Keratinocyte (primary cell): Measurements from ENCODE around the gene DEPDC1B. TPM values are rescaled to one million over a fixed set of nuclear protein-coding genes. Genes with fewer than 3 reads are reported as not detected.

Experiments used
- DNase-seq: peaks from one replicate; pipeline ENCODE4 v3.0.0-alpha.2; 2011; ENCODE audit warnings: low read depth, missing footprints, low spot score
- FAIRE-seq: peaks from 2 replicates; lab custom pipeline; 2011; peaks lifted over from hg19 to GRCh38; lab: Jason Lieb, UNC
- H2AFZ ChIP-seq: 2 replicates; pipeline ENCODE4 v1.6.0; 2012; ENCODE audit warnings: low read length, control low read depth, inconsistent platforms; ENCODE audit not compliant: control insufficient read depth
- H3K27ac ChIP-seq: 2 replicates; pipeline ENCODE4 v1.5.1; 2011; ENCODE audit warnings: low read length; ENCODE audit not compliant: control insufficient read depth, insufficient read depth
- H3K27me3 ChIP-seq: 3 replicates; pipeline ENCODE4 v1.6.0; 2011; ENCODE audit warnings: low read length; ENCODE audit not compliant: control insufficient read depth, insufficient read depth; ENCODE audit errors: extremely low read depth
- H3K36me3 ChIP-seq, 2 experiments: 2 replicates in 1 of 2; 3 replicates in 1 of 2; pipeline ENCODE4 v1.5.1; 2011; ENCODE audit warnings: low read length in 2 of 2, mild to moderate bottlenecking in 1 of 2; ENCODE audit not compliant: control insufficient read depth in 2 of 2, insufficient read depth in 2 of 2; ENCODE audit errors: extremely low read depth in 1 of 2
- H3K4me1 ChIP-seq: 3 replicates; pipeline ENCODE4 v1.5.1; 2011; ENCODE audit warnings: low read length; ENCODE audit not compliant: control insufficient read depth, insufficient read depth; ENCODE audit errors: extremely low read depth
- H3K4me2 ChIP-seq: 3 replicates; pipeline ENCODE4 v1.6.0; 2011; ENCODE audit warnings: low read depth, low read length; ENCODE audit not compliant: control insufficient read depth, insufficient read depth; ENCODE audit errors: extremely low read depth
- H3K4me3 ChIP-seq, 3 experiments: fragments of 200-600 bp in 1 of 3; sonication (generic) in 1 of 3; 2 replicates in 2 of 3; 3 replicates in 1 of 3; pipeline ENCODE4 v1.5.1; 2011 to 2016; ENCODE audit warnings: low read length in 3 of 3, mild to moderate bottlenecking in 3 of 3, control low read depth in 2 of 3, inconsistent platforms in 1 of 3, low read depth in 1 of 3, mixed read lengths in 1 of 3, mixed run types in 1 of 3, moderate library complexity in 1 of 3; ENCODE audit not compliant: control insufficient read depth in 2 of 3, insufficient read depth in 2 of 3; ENCODE audit errors: extremely low read depth in 1 of 3
- H3K79me2 ChIP-seq: 2 replicates; pipeline ENCODE4 v1.6.0; 2012; ENCODE audit warnings: low read length; ENCODE audit not compliant: control insufficient read depth, insufficient read depth
- H3K9ac ChIP-seq: 3 replicates; pipeline ENCODE4 v1.6.0; 2011; ENCODE audit warnings: low read length; ENCODE audit not compliant: control insufficient read depth, insufficient read depth; ENCODE audit errors: extremely low read depth
- H3K9me1 ChIP-seq: 3 replicates; pipeline ENCODE4 v1.6.0; 2011; ENCODE audit warnings: low read length; ENCODE audit not compliant: control insufficient read depth, insufficient read depth; ENCODE audit errors: extremely low read depth
- H3K9me3 ChIP-seq: 2 replicates; pipeline ENCODE4 v1.5.1; 2012; ENCODE audit warnings: low read depth, low read length; ENCODE audit not compliant: control insufficient read depth
- H4K20me1 ChIP-seq: 3 replicates; pipeline ENCODE4 v1.6.0; 2011; ENCODE audit warnings: low read length; ENCODE audit not compliant: control insufficient read depth, insufficient read depth; ENCODE audit errors: extremely low read depth
- EZH2 ChIP-seq: IDR thresholded peaks from one replicate; pipeline ENCODE4 v1.6.1; 2012; ENCODE audit warnings: inconsistent platforms, mild to moderate bottlenecking, low read length, moderate library complexity
- dilution Hi-C: fragments of 300-500 bp; cut with MboI; formaldehyde crosslinking; loops from one replicate; pipeline ENCODE4 v1.7.0; 2020; ENCODE audit warnings: low sequenced_read_pairs; ENCODE audit not compliant: extremely low pct_ligation_motif_present
- polyA plus RNA-seq, 5 experiments: library from polyadenylated mRNA; depleted of rRNA in 3 of 5; stranded (reverse) in 3 of 5; stranded (forward) in 1 of 5; unstranded in 1 of 5; fragments of >200 nt; gene quantifications; 1 replicate in 1 of 5; 2 replicates in 3 of 5; 3 replicates in 1 of 5; pipeline versions ENCODE4 v1.2.1 to v1.2.3, GENCODE V29; 2011 to 2012; ENCODE audit warnings: missing spikeins in 2 of 5, low read depth in 1 of 5, low replicate concordance in 1 of 5
- TF ChIP-seq, protein P1 (sequence below), 3 experiments: IDR thresholded peaks in 1 of 3; conservative IDR thresholded peaks in 1 of 3; optimal IDR thresholded peaks in 1 of 3; 2 replicates in 2 of 3; 3 replicates in 1 of 3; pipeline versions ENCODE3 to v1.5.1; 2011; ENCODE audit warnings: low read length in 3 of 3, mild to moderate bottlenecking in 3 of 3, moderate library complexity in 2 of 3, control low read depth in 1 of 3, inconsistent platforms in 1 of 3; ENCODE audit not compliant: insufficient read depth in 2 of 3; ENCODE audit errors: extremely low read depth in 1 of 3

DEPDC1B gene
- polyA plus RNA-seq, 1 donor (not counting 4 experiments of a cell fraction or from before 2014, with no cell fraction given): 19.5 TPM

DNA sequence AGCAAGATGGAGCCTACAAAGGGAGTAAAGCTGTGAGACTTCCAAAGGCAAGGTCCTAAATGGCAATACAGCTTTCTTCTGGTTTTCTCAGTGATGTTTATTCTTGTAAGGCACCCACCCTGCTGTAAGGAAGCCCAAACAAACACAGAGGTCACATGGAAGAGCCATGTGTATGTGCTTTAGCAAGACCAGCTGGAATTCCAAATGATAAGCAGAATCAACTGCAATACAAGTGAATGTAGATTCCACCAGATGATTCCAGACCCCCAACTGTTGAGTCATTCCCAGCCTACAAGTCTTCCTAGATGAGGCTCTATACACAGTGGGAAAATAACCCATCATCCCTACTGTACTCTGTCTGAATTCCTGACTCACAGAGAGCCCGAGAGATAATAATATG, 122.8 kb downstream of the DEPDC1B start:
- no peaks in the 10 kb centered on the region for H3K9me1 ChIP-seq
- no peak for FAIRE-seq
- TF ChIP-seq, protein P1, sequence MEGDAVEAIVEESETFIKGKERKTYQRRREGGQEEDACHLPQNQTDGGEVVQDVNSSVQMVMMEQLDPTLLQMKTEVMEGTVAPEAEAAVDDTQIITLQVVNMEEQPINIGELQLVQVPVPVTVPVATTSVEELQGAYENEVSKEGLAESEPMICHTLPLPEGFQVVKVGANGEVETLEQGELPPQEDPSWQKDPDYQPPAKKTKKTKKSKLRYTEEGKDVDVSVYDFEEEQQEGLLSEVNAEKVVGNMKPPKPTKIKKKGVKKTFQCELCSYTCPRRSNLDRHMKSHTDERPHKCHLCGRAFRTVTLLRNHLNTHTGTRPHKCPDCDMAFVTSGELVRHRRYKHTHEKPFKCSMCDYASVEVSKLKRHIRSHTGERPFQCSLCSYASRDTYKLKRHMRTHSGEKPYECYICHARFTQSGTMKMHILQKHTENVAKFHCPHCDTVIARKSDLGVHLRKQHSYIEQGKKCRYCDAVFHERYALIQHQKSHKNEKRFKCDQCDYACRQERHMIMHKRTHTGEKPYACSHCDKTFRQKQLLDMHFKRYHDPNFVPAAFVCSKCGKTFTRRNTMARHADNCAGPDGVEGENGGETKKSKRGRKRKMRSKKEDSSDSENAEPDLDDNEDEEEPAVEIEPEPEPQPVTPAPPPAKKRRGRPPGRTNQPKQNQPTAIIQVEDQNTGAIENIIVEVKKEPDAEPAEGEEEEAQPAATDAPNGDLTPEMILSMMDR (optimal IDR thresholded peaks at IDR 0.05 in 1 of 3, IDR thresholded peaks at IDR 0.05 in 1 of 3, conservative IDR thresholded peaks at IDR 0.05 in 1 of 3; ENCODE audit: extremely low read depth in 1 of 3, insufficient read depth in 2 of 3, low read length in 3 of 3): no peak
- no peak for TF ChIP-seq EZH2

DNA sequence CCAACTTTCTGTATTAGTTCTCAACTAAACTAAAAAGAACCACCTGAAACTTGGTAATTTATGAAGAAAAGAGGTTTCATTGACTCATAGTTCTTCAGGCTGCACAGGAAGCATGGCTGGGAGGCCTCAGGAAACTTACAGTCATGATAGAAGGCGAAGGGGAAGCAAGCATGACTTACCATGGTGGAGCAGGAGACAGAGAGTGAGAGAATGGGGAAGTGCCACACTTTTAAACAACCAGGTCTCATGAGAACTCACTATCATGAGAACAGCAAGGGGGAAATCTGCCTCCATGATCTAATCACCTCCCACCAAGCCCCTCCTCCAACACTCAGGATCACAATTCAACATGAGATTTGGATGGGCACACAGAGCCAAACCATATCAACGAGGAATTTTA, 123.5 kb downstream of the DEPDC1B start:
- Histone ChIP-seq H3K4me2 (no peak overlapping the region), H3K27me3 (no peaks in the 10 kb centered on the region), H3K4me3 (no peak overlapping the region), H3K9me3 (no peaks in the 10 kb centered on the region), H3K79me2 (no peaks in the 10 kb centered on the region), H4K20me1 (no peaks in the 10 kb centered on the region), H3K36me3 (no peaks in the 10 kb centered on the region), H2AFZ (no peak overlapping the region), H3K9me1 (no peaks in the 10 kb centered on the region), H3K9ac (no peak overlapping the region), H3K27ac (no peak overlapping the region), H3K4me1 (no peaks in the 10 kb centered on the region)
- dilution Hi-C loops: no loop called here
- DNase-seq (no peak), FAIRE-seq (no peak)
- TF ChIP-seq, protein P1 (optimal IDR thresholded peaks at IDR 0.05 in 1 of 3, IDR thresholded peaks at IDR 0.05 in 1 of 3, conservative IDR thresholded peaks at IDR 0.05 in 1 of 3; ENCODE audit: extremely low read depth in 1 of 3, insufficient read depth in 2 of 3, low read length in 3 of 3): no peak
- TF ChIP-seq EZH2: no peak

More for the DNA sequence above, 122.8 kb downstream of the DEPDC1B start:
- Histone ChIP-seq H2AFZ (no peak overlapping the region), H3K36me3 (no peaks in the 10 kb centered on the region), H3K4me2 (no peak overlapping the region), H3K4me1 (no peaks in the 10 kb centered on the region), H4K20me1 (no peaks in the 10 kb centered on the region), H3K27ac (no peak overlapping the region), H3K9ac (no peak overlapping the region), H3K9me3 (no peaks in the 10 kb centered on the region), H3K4me3 (no peak overlapping the region), H3K27me3 (no peaks in the 10 kb centered on the region), H3K79me2 (no peaks in the 10 kb centered on the region)
- DNase-seq: no peak
- dilution Hi-C loops: no loop called here
